Upper lobe of left lung (tissue), 4 donors: ENCODE measurements around the gene TMEM255A.

Source experiments
- CTCF ChIP-seq, 6 experiments: fragments of 450-650 bp in 4 of 6; fragments of 200-600 bp in 2 of 6; sonication (generic) in 2 of 6; IDR thresholded peaks; one replicate each; pipeline ENCODE4 v1.5.1; 2016 to 2019; ENCODE audit warnings: antibody characterized with exemption in 6 of 6
- POLR2A ChIP-seq, 4 donors: fragments of 450-650 bp; IDR thresholded peaks; one replicate each; pipeline ENCODE4 v1.5.1; 2016 to 2017; ENCODE audit warnings: antibody characterized with exemption in 4 of 4, mild to moderate bottlenecking in 2 of 4

GRCh38 chrX:120228187-120228908, 82.9 kb downstream of the TMEM255A start:
- no peak for TF ChIP-seq POLR2A (IDR thresholded peaks at IDR 0.05)
- TF ChIP-seq CTCF (IDR thresholded peaks at IDR 0.05): no peak
